Activated T-cell treated with anti-CD3 and anti-CD28 coated beads, Interleukin-2, amount 50 U/mL, for 1 hour (primary cell): ENCODE data around the gene RAMP1.
"Not testable (repeated sequence)": the region's sequence is repeated elsewhere in the genome, so short reads cannot be mapped to it uniquely, and the experiment has no call there.

ENCODE experiments used
- DNase-seq: peaks from one replicate; pipeline ENCODE4 v3.0.0-alpha.2; 2020

Gene RAMP1

DNA sequence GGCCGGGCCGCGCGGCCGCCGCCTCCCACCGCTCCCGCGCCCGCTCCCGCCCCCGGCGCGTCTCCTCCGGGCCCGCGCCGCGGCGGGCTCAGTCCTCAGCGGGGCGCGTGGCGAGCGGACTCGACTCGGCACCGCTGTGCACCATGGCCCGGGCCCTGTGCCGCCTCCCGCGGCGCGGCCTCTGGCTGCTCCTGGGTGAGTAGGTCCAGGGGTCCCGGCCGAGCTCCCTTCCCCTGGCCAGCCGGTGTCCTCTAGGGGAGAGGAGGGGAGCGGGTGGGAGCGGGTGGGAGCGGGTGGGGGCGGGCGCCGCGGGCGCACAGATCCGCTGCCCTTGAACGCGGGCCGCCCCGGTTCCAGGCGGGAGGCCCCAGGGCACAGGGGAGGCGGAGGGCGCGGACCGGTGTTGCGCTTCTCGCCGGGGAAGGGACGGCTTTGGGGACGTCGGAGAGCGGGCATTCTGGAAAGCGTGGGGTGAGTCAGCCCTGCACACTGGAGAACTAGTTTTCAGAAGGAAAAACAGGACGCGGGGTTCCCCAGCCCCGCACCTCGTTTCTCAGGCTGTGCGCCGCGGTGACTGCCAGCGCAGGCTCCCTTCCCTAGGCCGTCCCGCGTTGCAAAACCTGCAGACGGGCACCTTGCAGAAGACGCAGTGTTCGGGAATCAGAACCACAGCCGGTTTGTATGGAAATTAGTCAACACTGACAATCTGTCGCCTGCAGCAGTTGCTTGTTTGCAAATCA is at the start of gene RAMP1:
RAMP1 (plus strand) TSS at position 91 of the 740 bp plus-strand sequence; CDS start at position 144, 53 bp downstream.
- DNase-seq = no peak

DNA sequence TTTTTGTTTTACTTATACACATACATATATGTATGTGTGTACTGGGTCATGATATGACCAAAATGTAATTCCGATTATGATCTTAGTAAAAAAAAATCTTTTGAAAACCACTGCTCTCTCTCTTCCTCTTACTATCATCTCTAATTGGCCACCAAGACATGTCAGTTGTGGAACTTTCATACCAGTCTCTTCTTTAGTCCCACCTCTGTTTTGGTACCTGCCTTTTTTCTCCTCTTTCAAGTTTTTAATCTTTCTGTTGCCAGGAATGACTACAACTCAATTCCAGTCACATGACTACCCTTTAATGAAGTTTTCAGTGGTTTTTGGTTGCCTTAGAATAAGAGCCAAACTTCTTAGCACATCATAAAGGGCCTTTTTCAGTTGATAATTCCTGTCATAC is 43.8 kb upstream of the RAMP1 start:
- DNase-seq = no peak

DNA sequence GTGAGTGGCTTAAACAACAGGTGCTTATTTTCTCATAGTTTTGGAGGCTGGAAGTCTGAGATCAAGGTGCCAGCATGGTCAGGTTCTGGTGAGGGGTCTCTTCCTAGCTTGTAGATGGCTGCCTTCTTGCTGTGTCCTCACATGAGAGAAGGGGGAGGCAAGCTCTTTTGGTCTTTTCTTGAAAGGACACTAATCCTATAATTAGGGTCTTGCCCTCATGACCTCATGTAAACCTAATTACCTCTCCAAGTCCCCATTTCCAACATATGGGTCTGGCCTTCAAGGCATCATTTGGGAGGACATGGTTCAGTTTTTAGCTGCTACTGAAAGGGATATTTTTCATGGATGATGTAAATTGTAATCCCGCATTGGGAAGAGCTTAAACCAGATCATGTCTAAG is 42.9 kb upstream of the RAMP1 start:
- DNase-seq = no peak

DNA sequence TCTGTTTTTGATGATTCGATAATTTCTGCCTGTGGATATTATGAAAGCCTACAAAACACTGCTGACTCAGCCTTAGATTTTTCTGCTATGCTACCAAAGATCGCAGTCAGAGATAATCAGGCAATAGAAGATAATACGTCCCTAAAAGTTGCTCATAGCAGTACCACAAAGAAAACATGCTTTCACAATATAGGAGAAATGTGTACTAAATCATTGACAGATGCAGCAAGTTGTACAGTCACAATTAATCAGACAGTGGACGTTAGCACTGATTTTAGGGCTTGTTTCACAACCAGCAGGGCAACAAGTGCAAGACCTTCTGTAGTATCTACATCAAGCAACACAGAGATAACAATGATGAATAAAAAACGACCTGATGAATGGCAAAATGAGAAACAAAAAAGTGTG is 41.4 kb upstream of the RAMP1 start:
- no peak for DNase-seq

DNA sequence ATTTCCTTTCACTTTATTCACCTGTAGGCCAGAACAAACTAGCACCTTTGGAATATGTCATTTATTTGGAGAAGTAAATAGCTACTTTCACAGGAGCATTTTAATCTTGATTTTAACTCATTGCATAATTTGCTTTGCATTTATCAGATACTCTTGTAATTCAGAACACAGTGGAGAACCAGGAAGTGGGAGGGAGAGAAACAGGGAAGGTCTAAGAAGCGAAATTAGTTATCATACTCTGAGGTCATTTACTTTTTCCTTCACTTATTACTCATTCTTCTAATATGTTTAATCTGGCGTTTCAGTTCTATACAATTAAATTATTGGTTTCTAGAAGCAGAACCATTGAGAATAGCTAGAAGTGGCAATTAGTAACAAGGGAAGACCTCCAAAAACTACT is 40.2 kb upstream of the RAMP1 start:
- DNase-seq = no peak

DNA sequence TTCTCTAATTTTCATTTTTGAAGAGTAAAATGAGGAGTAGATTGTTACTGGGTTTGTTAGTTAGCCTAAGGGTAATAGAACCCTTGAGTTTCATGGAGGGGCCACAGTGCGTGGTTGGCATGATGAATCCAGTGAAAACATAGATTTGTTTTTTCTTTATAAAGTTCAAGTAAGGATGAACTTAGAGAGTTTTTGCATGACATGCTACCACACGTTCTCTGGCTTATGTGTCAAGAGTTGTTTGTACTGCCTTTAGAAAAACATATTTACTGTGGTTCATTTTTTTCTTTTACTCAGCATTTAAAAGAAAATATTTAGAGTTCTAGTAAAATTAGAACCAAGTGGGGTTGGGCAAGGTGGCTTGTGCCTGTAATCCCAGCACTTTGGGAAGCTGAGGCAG is 39.0 kb upstream of the RAMP1 start:
- DNase-seq = no peak

DNA sequence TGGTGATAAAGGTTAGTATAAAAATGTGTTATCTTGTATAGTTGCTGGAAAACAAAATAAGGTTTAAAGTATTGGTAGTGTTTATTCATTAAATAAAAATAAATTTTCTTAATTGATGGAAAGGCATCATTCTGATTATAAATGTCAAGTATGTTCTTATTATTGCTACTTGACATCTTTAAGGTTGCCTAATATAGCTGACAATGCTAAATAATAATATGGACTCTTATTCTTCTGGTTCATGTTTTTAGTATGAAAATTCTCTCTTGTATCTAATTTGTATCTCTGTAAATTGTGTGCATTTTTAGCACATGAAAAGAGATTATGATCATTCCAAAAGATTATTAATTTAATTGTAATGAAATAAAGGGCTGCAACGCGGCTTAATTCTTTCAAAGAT is 35.9 kb upstream of the RAMP1 start:
- no peak for DNase-seq

DNA sequence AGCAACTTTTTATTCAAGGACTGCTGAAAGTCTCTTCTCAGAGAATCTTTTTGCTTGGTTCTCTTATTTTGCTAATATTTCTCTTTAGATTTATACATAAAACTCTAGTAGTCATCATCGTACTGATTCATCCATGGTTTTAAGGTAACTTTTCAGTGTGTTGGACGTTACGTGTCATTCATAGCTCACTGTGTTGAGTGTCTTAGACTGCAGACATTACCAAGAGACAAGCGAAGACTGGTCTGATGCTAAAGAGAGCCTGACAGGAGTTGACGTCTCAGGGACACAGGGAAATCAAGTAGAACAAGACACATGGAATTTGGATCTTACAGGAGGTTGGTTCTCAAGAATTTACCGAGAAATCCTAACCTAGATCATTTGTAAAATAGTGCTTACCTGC is 35.3 kb upstream of the RAMP1 start:
- no peak for DNase-seq

DNA sequence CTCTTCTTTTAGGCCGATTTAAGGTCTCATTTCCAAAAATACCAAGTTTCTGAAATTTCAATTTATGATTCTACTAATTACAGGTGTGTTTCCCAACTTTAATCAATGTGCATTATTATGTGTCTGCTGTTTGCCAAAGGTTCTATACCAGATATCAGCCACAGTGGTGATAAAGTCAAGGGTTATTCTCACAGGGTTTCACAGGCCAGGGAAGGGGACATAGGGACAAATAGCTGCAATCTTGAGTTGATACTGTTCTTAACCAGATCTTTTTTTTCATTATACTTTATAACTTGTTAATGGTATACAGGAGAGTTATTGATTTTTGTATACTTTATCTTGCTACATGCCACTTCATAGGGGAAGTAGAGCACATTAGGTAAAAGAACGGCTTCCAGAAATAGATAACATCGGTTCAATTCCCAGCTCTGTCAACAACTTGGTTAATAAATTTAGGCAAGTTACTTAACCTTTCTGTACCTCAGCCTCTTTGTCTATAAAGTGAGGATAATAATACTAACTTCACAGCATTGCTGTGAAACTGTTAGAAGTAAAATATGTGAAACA is 31.9 kb upstream of the RAMP1 start:
- no peak for DNase-seq

DNA sequence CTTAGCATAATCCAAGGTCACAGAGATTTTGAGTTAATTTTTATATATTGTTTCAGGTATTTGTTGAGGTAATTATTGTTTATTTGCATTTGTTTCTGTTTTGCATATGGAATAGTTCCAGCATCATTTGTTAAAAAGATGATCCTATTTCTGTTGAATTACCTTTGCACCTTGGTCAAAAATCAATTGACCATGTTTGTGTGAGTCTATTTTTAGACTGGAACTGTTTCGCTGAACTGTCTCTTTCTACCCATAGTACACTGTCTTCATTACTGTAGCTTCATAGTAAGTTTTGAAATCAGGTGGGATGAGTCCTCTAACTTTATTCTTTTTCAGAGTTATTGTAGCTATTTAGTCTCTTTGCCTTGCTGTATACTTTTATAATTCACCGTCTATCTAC is 28.9 kb upstream of the RAMP1 start:
- no peak for DNase-seq

DNA sequence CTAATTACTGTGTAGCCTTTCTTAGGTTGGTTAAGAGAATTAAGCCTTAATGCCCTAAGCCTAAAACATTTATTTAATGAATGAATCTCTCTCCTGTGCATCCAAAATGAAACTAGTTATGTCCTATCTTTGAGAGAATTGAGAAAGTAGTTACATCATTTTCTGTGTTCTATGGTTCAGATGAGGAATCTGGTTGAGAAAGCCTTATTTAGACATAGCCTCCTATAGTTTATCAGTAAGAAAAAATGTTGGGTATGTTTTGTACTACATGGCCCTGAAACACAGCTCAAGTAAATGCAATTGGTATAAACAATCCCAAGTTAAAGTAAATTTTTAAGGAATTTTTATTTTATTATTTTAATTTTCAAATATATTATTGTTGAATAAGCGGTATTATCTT is 25.9 kb upstream of the RAMP1 start:
- no peak for DNase-seq

DNA sequence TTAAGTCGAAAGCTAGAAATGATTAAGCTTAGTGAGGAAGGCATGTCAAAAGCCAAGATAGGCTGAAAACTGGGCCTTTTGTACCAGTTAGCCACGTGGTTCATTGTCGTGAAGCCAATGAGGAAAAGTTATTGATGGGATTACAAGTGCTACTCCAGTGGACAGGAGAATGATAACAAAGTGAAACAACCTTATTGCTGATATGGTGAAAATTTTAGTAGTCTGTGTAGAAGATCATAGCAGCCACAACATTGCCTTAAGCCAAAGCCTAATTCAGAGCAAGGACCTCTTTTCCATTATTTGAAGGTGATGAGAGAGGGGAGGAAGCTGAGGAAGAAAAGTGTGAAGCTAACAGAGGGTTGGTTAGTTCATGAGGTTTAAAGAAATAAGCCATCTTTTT is 24.1 kb upstream of the RAMP1 start:
- DNase-seq = no peak

DNA sequence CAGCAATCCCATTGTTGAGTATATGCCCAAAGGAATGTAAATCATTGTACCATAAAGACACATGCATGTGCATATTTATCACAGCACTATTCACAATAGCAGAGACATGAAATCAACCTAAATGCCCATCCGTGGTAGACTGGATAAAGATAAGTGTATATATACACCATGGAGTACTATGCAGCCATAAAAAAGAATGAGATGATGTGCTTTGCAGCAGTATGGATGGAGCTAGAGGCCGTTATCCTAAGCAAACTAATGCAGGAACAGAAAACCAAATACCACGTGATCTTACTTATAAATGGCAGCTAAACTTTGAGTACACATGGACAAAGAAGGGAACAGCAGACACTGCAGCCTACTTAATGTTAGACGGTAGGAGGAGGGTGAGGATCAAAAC is 18.4 kb upstream of the RAMP1 start:
- no peak for DNase-seq

DNA sequence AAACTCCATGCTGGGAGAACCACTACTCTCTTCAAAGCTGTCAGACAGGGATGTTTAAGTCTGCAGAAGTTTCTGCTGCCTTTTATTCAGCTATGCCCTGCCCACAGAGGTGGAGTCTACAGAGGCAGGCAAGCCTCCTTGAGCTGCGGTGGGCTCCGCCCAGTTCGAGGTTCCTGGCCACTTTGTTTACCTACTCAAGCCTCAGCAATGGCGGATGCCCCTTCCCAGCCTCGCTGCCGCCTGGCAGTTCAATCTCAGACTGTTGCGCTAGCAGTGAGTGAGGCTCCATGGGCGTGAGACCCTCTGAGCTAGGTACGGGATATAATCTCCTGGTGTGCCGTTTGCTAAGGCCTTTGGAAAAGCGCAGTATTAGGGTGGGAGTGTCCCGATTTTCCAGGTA is 10.5 kb upstream of the RAMP1 start:
- not testable (repeated sequence) for DNase-seq

DNA sequence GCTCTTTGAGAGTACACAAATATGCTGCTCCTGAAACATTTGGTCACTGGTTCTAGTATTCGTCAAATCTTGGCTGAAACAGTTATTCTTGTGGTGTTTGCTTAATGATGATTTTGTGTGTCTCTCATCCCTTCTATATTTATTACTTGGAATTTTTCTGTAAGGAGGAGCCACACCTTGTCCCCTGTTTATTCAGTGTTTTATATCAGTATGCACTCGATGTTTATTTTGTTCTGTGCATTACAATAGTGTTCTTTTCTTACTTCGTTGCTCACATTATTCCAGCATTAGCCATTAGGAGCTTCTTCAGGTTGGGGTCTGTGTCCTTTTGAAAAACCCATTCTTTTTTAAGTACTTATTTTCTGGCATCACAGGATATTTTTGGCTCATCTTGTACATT is 5.1 kb upstream of the RAMP1 start:
- no peak for DNase-seq

DNA sequence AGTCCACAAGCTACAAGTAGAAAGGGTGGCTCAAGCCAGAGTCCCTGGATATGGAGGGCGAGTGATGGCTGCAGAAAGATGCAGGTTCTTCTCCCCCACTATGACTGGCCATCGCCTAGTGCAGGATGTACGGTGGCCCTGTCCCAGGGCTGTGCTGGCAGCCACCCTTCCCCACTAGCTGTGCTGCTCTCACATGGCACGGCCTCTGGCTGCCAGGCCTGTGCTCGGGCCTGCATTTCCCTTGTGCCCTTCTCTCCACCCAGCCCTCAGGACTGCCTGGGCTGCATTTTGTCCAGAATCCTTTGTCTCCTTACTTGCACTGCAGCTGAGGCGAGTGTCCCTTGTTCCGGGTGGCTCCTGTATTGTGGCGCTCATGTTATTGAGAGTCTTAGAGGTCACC is 1.6 kb upstream of the RAMP1 start:
- DNase-seq = no peak

DNA sequence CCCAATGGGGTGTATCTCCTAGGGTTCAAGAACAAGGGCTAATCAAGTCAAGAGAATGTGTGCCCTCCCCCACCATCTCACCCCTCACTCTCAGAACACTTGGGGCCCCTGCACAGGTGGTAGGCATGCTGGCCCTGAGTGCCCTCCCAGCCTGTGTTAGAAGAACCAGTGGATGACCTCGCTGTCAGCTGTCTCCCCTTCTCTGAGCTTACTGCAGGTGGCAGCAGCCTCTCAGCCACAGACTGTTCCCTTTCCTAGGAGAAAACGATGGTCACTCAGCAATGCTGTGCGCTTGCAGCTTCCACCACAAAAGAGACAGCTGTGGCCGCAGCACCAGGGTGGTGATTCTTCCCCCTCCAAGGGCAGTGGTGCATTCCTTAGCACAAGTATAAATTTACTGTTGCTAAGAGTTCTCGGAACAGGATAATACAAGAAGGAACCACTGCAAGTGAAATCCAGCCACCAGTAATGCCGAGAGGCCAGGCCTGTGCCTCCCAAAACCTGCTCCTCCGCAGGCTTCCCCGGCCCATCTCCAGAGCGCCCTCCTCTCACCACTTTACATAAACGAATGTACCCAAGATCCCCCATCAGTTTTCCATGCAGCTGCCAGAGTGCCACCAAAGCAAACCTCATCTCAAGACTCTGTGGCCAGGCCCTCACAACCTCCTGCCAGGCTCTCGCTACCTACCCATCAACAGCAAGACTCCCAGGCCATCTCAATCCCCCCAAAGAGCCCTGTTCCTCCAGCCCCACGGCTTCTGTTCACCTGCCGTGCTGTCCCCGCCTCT is 935 bp upstream of the RAMP1 start:
- peak; percentile 43 for DNase-seq

DNA sequence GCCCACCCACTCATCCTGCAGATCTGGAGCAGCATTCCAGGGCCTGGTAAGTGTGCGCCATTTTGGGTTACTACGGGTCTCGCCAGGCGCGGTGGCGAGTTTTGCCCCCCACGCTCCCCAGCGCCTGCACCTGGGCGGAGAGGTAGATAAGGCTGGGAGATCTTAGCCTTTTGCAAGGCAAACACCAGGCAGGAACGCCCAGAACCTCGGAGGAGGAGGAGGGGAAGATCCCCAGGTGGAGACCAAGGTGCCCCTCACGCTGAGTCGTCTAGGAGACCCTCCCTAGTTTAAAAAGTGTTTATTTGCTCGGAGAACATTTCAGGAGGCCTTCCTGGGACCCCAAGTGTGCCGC is 365 bp upstream of the RAMP1 start:
- DNase-seq = no peak

DNA sequence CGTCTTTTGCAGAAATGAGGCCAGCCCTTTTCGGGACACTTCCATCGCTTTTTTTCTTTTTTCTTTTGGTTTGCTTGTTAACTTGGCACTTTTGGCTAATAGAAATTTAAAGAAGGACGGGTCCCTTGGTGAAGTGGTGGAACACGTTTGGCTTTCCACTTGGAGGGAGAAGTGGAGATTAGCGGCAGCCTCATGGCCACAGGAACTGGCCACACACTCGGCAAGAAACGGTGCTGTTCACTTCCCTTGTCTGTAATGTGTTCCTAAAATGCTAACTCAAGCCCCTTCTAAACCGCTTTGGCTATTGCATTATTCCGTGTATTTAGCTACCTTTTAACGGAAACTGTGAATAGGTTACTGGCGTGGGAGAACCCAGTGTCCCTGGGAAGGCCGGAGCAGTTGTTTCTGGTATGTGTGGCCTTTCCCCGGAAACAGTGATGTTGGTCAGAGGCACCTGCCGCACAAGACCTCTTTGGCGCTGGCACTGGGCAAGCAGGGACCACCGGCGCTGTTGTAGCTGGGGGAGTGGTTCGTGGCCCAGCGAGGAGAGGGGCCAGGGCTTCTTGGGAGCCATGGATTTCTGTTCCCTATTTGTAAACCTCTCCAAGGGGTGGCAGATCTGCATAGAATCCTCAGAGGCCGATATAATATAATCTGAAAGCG is 981 bp downstream of the RAMP1 start:
- DNase-seq = no peak

DNA sequence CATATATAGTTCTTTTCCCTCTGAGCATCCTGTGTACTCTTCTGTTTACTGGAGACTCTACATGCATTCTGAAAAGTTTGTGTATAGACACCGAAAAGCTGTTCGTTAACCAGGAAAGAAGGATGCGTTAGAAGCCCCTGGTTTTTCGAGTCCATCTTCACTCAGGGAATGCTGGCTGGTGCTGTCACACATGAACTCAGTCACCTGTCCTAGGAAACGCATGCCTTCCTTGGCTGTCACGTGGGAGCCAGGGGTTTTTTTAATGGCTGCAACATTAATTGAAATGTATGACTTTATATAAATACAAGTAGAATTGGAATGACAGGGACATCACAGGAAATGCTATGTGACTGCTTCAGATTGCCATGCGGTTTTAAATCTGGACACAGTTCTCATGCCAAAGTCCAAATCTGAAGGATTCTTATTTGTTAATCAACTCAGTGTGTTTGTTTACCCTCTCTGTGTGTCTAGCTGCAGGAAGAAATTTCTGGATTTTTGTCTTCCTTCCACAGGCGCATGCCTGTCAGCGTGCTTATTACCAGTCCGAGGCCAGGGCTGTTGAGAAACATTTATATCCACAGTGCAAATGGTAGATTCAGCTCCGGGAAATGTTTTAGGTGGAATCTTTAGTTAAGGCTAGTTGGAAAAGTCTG is 2.6 kb downstream of the RAMP1 start:
- no peak for DNase-seq

DNA sequence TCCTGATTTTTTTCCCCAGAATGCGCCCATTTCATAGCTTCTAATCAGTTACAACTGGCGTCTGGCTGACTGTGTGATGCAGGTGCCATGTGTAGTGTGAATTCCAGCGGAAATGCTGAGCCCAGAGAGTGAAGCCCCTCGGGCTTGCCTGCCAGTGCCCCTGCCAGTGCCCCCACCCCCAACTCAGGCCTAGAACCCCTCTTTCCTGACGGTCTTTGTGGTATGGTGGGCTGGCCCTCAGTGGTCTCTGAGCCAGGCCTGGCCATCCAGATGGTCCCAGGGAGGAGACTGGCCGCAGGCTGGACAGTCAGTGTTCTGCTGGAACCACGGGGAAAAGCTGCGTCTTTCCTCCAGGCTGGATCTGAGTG is 3.1 kb downstream of the RAMP1 start:
- DNase-seq = no peak

DNA sequence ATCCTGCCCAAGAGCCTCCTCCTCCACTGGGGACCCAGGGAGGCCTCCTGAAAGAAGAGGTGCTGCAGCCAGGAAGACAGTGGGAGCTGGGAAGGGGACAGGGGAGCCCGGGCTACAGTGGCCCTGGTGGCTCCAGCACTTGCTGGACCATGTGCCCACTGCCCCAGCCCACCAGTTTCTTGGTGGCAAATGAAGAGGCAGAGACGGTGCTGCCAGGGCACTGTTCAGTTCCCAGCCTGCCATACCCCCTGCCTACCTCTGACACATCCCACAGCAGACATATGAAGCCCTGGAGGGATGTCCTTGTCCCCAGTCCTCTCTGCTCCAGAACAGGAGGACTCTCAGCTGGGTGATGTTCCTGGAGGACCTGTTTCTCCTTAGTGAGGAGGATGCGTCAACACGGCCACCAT is 3.7 kb downstream of the RAMP1 start:
- DNase-seq = no peak

DNA sequence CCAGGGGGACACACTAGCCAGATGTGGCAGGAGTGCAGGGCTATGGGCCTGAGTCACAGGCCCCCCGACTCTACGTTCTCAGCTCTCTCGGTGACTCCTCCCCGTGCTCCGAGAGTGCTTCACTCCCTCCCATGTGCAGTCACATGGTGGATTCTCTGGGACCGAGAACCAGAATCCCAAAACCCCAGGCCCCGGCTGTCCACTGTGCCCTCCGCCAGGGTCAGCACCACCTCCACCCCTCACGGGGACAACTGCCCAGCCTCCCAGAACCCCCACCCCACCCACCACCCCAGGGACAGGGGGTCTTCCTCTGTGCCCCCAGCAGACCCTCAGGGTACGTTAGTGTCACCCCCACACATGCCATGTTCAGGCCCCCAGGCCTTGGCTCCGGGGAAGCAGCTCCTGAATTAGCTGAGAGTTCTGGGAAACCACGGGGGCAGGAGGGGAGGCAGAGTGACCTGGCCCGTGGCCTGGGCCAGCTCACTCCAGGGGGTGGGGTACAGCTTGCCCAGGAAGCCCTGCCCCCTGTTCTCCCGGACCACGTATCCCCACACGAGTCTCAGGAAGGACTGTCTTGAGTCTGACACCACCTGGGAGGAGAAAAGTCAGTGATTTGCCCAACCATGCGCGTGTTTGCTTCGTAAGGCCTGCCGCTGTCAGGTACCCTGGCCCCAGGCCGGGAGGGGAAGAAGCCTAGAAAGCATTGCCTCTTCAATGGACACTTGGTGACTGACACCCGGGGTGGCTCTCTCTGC is 4.4 kb downstream of the RAMP1 start:
- no peak for DNase-seq
